Activated CD8-positive, alpha-beta memory T cell treated with anti-CD3 and anti-CD28 coated beads for 48 hours (primary cell): Measurements from ENCODE around the gene SUCLA2.
"Not testable (repeated sequence)": the region's sequence is repeated elsewhere in the genome, so short reads cannot be mapped to it uniquely, and the experiment has no call there.

Experiments used
- DNase-seq, 3 experiments: peaks; one replicate each; pipeline ENCODE4 v3.0.0-alpha.2; 2020; ENCODE audit warnings: low read depth in 2 of 3, low spot score in 2 of 3

Gene SUCLA2

DNA sequence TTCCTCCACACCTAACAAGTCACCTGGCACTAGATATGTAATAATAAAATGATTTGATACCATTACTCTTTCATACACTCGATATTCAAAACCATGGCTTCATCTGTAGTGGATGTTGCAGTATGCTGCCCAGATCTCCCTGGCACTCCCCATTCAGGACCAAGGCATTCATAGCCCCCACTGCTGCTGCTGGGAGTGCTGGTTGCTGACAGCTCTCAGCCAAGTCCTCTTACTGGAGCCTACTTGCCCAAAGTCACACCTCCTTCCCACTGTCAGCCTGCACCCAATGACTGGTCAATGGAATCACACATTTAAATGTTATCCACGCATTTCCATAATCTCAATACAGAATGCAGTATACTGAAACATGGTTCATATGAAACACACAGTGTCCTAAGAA, 3.7 kb downstream of the SUCLA2 start:
- DNase-seq, result no peak

DNA sequence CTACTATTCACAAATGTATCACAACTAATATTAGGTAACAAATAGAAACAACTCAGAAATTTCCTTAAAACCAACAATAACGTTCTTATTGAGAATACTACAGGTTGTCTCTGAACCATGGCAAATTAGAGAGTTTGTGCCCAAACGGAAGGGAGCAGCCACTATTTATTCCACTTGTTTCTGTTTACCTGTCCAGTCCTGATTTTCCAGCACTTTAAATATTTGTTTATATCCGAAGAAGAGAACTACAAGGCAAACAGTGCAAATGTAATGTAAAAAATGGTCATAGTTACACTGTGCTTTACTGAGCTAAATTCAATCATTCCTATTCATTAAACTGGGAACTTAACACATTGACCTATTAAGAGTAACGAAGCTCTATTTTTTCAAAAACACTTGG, 9.2 kb downstream of the SUCLA2 start:
- DNase-seq, result no peak

DNA sequence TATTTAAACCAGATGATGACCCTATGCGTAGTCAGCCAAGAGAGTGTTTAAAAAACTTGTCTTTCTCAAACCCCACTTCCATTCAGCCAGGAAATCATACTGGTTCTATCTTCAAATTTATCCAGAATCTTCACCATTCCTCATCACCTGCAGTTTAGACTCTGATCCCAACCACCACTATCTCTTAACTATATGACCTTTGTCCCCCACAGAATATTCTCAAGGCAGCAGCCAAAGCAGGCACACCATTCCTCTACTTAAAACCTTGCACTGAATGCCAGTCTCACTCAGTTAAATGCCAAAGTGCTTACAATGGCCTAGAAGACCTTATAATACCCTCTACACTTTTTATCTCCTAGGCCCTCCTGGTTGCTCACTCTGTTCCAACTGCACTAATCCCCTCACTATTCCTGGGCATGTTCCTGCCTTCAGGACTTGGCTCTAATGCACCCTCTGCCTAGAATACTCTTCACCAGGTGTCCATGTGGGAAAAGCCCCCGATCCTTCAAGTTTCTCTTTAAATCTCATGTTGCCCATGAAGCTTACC, 10.1 kb downstream of the SUCLA2 start:
- DNase-seq, result no peak

DNA sequence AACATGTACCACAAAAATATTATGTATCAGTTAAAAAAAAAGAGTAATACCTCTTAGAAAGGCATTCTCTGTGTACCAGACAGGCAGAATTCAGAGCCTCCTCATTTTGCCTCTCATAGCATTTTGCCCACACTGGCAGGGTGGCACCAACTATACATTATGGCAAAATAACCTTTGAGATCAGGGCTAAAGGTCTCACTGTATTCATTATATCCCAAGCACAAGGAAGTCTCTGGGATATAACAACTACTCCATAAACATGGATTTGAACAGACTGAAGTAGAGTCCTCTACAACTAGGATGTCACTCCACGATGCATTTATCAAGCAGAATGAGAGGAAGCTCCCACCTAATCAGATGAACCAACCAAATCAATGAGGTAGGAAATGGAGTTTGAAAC, 10.6 kb downstream of the SUCLA2 start:
- no peak for DNase-seq

DNA sequence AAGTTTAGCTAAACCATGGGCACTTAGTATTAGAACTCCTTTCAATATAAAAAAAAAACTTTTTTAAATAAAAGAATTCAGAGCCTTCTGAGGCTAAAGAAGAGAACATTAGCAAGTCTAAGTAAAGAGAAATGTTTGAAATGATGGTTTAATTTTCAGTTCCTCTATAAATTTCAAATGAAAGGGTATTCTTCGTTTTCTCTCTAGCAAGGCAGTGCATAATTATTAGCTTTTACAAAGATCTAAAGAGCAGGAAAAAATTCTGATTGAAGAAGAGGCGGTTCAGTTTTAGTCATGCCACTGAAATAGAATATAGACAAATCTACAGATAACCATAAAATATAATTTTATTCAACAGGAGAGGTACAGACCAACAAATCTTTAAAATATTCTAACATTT, 18.0 kb downstream of the SUCLA2 start:
- DNase-seq, result no peak

DNA sequence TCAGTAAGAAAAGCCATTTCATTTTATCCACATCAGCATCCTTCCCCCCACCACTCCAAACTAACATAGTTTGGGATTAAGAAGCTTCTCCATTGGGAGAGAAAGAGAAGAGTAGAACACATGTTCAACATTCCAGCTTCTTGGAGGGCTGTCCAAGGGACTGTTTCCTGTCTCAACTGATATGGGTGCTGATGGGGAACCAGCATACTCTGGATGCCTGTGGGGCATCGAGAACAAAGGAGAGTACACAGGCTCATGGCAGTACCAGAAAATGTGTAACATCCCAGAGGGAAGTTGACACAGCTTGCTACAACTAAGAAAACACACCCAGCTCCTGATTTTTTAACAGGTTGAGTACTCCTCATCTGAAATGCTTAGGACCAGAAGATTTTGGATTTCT, 24.7 kb downstream of the SUCLA2 start:
- DNase-seq, result no peak

DNA sequence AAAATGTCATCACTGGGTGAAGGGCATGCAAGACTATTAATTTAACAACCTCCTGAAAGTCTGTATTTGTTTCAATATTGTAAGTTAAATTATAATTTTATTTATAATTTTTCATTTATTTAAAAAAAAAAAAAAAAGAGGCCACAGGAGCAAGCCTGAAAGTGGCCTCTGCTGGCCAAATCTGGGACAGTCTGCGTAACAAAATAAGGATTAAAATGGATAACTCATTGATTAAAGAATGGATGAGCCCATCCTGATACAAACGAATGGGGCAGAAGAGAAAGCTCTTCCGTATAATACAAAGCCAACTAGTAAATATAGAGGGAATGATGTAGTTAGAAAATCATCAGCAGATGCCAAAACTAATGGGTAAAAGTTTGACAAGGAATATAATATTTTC, 36.2 kb downstream of the SUCLA2 start:
- DNase-seq, result no peak

DNA sequence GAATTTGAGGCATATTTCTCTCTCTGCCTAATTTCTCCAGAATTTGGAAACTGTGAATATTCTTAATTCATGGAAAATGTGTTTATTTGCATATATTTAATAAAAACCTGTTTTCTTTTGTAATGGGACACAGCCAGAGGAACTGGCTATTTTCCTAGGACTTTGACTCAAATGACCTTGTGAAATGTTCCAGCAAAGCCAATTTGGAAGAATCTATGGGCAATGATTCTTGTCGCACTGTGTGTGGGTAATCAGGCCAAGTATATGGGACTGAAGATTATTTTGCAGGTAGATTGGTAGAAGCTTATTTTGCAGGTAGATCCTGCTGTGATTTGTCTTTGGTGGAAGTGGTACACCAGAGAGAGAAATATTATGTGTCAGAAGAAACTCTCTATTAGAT, 38.8 kb downstream of the SUCLA2 start:
- no peak for DNase-seq

DNA sequence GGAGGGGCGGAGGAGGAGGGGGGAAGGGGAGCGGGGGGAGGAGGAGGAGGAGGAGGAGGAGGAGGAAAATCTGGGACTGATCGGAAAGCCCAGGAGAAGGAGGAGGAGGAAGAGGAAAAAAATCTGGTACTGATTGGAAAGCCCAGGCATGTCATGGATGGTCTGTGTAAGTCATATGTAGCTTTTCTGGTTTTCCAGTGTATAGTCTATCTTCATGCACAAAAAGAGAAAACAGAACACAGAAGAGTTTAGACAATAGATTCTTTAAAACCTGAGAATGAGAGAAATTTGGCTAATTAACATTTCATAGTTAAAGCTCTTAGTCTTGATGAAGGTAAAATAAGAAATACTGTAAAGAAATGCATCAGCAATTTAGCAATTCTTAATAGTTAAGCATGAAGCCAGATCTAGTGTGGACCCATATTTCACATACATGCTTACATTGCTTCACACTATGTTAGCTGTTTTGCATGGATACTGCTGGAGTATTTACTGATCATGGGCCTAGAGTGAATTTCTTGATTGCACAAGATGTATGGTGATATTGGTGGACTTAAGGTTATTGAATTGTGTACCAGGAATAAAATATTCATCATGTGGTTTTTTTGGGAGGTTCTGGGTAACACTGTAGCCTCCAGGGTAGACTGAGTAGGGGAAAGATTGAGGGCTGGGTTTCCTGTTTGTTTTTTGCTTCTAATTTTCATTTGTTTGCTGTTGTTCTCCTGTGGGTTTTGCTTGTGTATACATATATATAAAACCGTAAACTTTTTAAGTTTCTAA, 41.4 kb downstream of the SUCLA2 start:
- DNase-seq, result no peak

DNA sequence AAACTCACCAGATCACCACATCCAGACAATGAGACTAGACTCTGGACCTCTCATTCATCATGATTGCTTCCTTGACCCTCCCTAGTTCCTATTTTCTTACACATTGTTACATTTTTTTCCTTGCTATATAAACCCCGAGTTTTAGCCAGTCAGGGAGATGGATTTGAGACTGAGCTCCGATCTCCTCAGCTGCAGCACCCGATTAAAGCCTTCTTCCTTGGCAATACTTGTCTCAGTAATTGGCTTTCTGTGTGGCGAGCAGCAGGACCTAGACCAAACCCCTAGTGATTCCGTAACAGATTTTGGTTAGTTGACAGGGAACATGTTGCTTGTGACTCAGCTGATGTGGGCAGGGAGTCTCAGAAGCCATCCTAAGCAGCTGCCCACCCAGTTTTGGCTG, 44.0 kb downstream of the SUCLA2 start:
- DNase-seq, result no peak

DNA sequence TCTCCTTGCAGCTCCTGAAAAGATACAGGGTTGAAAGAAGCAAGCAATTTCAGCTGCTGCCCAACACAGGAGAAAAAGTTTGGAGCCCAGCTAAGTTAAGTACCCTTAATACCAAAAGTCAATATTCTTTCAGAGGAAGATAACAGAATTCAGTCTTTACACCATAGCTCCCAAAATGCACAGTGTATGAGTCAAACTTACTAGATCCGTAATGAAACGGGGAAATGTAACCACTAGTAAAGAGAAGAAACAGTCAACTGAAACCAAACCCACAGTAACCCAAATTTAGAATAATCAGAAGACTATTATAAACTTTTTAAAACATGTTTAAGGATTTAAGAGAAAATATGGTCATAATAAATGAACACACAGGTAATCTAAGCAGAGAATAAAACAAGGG, 45.2 kb downstream of the SUCLA2 start:
- DNase-seq, result no peak

DNA sequence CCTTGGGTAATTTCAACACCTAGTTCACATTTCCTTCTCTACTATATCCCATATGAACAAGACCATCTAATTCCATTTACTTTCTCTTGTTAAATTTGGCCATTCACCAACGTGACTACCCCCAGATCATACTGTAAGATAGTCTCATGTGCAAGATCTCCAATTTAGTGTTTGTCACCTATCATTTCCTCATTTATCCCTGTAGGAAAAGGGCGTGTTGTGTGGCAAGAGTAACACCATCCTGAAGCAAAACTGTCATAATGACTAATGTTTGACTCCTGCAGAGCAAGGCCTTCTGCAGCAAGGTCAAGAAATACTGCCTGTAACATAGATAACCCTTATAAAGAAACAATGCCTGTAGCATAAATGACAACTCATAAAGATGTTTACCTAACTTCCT, 51.3 kb downstream of the SUCLA2 start:
- no peak for DNase-seq

DNA sequence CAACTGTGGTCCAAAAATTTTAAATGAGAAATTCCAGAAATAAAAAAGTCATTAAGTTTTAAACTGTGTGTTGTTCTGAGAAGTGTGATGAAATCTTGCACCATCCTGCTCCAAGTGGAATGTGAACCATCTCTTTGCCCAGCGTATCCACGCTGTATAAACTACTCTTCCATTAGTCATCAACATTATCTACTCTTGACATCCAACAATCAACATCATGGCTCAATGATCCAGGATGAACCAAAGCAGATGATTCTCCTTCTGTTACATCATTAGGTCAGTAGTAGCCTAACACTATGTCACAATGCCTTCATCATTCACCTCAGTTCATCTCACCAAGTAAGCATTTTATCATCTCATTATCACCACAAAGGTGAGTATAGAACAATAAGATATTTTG, 55.3 kb downstream of the SUCLA2 start:
- no peak for DNase-seq

DNA sequence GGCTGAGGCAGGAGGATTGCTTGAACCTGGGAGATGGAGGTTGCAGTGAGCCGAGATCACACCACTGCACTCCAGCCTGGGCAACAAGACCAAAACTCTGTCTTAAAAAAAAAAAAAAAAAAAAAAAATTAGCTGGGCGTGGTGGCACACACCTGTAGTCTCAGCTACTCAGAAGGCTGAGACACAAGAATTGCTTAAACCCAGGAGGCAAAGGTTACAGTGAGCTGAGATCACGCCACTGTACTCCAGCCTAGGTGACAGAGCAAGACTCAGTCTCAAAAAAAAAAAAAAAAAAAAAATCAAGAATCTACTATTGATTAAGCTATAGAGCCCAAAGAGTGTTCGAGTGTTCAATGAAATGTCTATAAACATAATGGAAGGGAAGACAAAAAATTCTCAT, 55.9 kb downstream of the SUCLA2 start:
- DNase-seq, result not testable (repeated sequence)

DNA sequence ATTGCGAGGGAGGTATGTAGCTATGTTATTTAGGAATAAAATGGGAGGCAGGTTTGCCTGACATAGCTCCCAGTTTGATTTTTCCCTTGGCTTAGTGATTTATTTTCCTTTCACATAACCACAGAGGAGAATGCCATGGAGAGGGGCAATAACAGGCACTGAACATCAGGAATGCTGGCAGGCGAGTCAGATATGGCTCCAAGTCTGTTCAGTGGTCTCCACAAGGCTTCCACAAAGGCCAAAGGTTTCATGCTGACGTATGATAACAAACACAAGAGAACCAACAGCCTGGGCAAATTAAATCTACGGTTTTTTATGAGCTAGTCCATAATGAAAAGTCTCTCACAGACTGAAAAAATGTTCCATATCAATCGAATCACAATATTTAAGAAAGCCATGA, 66.7 kb downstream of the SUCLA2 start:
- no peak for DNase-seq

DNA sequence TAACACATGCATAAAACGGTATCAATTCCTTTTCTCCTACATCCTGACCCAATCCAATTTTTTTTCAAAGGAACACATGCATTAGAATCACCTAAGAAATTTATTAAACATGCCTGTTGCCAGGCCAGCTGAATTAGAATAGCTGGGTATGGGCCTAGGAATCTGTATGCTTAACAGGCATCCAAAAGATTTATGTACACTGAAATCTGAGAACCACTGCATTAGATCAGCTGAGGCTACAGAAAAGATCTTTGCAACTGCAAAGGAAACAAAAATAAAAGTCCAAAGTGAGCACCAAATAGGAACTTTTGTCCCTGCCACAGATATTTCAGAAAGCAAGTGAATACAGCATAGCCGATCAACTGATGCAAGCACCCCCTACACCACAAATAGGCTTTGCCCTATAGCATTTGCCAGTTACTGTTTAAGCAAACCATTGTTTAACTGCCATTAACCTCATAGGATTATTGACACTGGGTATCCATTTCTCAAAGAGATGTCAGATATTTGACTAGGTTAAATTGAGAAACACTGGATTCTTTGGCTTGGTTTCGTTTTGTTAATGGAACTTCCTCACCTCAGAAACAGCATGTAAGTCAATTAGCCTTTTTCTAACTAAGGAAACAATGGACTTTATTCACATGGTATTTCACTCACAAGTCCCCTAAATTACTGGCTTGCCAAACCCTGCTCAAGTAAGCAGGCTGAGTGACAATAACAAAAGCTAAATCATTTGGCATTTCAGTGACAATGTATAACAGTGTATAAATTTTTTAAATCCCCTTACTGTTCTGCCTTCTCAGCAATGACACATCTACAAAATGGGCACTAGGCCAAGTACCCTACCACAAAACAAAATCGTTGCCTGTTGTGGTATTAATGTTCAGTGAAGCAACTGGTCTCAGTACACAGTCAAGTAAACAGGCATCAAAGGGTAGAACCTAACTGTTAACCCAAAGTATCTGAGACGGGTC, 67.8 kb downstream of the SUCLA2 start:
- no peak for DNase-seq

DNA sequence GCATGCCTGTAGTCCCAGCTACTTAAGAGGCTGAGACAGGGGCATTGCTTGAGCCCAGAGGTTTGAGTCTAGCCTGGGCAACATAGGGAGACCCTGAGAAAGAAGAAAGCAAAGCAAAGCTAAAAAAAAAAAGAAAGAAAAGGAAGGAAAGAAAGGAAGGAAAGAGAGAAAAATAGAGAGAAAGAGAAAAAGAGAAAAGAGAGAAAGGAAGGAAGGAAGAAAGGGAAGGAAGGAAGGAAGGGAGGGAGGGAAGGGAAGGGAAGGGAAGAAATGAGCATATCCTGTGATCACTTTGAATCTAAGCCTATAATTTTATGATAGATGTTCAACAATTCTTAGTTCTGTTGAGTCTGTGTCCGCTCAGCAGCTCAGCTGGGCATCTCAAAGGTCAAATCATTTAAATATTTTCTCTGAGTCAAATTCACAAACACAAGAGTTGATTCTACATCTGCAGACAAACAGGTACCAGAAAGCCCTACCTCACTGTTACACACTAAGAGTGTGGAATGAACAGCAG, 70.4 kb downstream of the SUCLA2 start:
- no peak for DNase-seq

DNA sequence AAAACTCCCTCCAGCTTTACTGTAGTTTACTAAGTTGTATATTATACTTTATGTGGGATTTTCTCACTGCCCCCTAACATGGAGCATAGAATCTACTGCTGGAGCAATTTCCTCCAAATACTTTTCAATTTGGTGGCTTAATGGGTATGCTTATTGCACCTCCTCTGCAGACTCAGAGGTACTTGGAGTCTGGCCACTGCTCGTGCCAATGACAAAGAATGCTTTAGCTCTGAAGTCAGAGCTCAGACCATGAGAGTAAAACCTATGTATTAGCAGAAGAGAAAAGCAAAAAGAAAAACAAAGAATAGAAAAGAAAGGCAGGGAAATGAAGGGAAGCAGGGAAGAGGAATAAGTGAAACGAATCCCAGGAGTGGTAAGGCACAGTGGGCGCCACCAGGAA, 71.9 kb downstream of the SUCLA2 start:
- DNase-seq, result no peak

DNA sequence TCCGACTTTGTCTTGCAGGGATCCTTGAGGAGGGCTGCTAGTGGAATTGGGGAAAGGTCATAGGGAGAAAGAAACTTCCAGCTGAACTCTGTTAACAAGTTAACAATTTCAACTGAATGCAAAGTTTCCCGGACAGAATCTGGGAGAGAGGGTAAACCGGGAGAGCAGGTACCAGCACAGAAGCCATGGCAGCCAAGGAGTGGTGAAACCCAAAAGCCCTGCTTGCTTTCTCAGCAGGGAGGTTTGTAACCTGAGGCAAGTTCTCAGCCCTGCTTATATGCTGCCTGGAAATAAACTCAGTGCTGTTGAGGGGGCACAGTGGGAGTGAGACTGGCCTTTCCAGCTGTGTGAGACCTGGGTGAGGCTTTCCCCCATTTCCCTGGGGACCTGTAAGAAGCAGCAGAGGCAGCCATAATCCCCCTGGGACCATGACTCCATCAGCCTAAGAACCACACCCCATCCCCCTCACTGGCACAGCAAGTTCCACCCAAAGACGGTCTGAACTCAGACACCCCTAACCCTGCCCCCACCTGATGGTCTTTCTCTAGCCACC, 84.0 kb downstream of the SUCLA2 start:
- no peak for DNase-seq

DNA sequence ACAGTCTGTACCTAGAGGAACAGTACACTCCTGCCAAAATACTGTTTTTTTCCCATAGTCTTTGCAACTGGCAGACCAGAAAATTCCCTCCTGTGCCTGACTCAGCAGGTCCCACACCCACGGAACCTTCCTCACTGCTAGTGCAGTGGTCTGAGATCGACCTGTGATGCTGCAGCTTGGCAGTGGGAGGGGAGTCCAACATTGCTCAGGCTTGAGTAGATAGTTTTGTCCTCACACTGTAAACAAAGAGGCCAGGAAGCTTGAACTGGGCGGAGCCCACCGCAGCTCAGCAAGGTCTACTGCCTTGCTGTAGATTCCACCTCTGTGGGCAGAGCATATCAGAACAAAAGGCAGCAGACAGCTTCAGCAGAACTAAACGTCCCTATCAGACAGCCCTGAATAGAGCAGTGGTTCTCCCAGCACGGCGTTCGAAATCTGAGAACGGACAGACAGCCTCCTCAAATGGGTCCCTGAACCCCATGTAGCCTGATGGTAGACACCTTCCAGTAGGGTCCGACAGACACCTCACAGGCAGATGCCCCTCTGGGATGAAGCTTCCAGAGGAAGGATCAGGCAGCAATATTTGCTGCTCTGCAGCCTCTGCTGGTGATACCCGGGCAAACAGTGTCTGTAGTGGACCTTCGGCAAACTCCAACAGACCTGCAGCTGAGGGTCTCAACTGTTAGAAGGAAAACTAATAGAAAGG, 92.7 kb downstream of the SUCLA2 start:
- no peak for DNase-seq

DNA sequence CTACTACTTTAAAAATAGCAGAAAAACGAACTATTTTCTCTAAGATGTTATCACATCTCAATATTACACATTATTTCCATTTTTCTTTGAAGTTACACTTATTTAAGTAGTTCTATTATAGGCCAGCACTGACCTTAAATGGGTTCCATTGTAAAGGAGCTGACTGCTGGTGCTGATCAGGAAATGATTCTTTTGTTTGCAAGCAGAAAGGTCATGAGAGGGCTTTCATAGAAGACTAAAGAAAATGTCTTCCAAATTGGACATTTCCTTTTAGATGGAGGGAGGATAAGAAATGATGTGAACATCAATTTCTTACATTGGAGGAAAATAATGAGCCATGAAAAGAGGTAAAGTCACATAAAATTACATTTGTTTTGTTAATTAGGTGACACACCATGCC, 96.2 kb downstream of the SUCLA2 start:
- DNase-seq, result no peak
